OCI-LY7 (cell line): ENCODE measurements around the gene TLNRD1. TPM values are rescaled to one million over a fixed set of nuclear protein-coding genes. Genes with fewer than 3 reads are reported as not detected.

Experiments used
- BruUV-seq: library from RNA; stranded (reverse); fragments of 400-500 nt; replicated peaks from 2 replicates; lab custom pipeline; 2021; lab: Mats Ljungman, UMichigan
- CTCF ChIA-PET: fragments of 300-600 bp; sonication (Branson Sonifier 250); formaldehyde crosslinking; loops from one replicate; lab custom pipeline; 2022; ENCODE audit warnings: antibody characterized with exemption; ENCODE audit not compliant: unreplicated experiment; lab: Charles Lee
- POLR2A ChIA-PET: fragments of 300-600 bp; sonication (Branson Sonifier 250); formaldehyde crosslinking; loops from one replicate; lab custom pipeline; 2022; ENCODE audit warnings: antibody characterized with exemption; lab: Charles Lee
- DNase-seq: peaks from one replicate; pipeline ENCODE4 v3.0.0-alpha.2; 2015; ENCODE audit warnings: low spot score
- H2AFZ ChIP-seq: fragments of 200-600 bp; sonication (generic), shearing (Covaris generic); 2 replicates; pipeline ENCODE4 v1.6.1; 2014; ENCODE audit warnings: mild to moderate bottlenecking, antibody characterized with exemption, low read length, moderate library complexity
- H3K27ac ChIP-seq: fragments of 200-600 bp; sonication (generic); 2 replicates; pipeline ENCODE4 v1.5.1; 2014; ENCODE audit warnings: mixed run types, low read depth, mild to moderate bottlenecking, moderate library complexity, low read length, inconsistent platforms; ENCODE audit not compliant: poor library complexity, severe bottlenecking
- H3K36me3 ChIP-seq: fragments of 200-600 bp; sonication (generic); 2 replicates; pipeline ENCODE4 v1.6.1; 2014; ENCODE audit warnings: mild to moderate bottlenecking, antibody characterized with exemption, low read length, moderate library complexity, mixed read lengths; ENCODE audit not compliant: insufficient read depth
- H3K4me1 ChIP-seq: fragments of 200-600 bp; sonication (generic); 2 replicates; pipeline ENCODE4 v1.5.1; 2014; ENCODE audit warnings: mild to moderate bottlenecking, low read length; ENCODE audit not compliant: insufficient read depth, poor library complexity, severe bottlenecking
- H3K4me2 ChIP-seq: fragments of 200-600 bp; sonication (generic); 2 replicates; pipeline ENCODE4 v1.6.1; 2014; ENCODE audit warnings: mild to moderate bottlenecking, low read length
- H3K4me3 ChIP-seq: fragments of 200-600 bp; sonication (generic); 2 replicates; pipeline ENCODE4 v1.5.1; 2014; ENCODE audit warnings: mild to moderate bottlenecking, low read depth, low read length; ENCODE audit not compliant: poor library complexity, severe bottlenecking
- H3K79me2 ChIP-seq: fragments of 200-600 bp; sonication (generic); 2 replicates; pipeline ENCODE4 v1.6.1; 2016; ENCODE audit warnings: low read depth, mild to moderate bottlenecking, low read length, moderate library complexity, mixed read lengths; ENCODE audit not compliant: insufficient read depth
- H3K9me2 ChIP-seq: fragments of 200-600 bp; sonication (generic); 2 replicates; pipeline ENCODE4 v1.6.1; 2016; ENCODE audit warnings: mild to moderate bottlenecking, low read length, mixed read lengths; ENCODE audit not compliant: insufficient read depth
- H3K9me3 ChIP-seq: fragments of 200-600 bp; sonication (generic); 2 replicates; pipeline ENCODE4 v1.6.1; 2014; ENCODE audit warnings: mild to moderate bottlenecking, mixed run types, low read length, mixed read lengths
- H4K20me1 ChIP-seq: fragments of 200-600 bp; sonication (generic); 2 replicates; pipeline ENCODE4 v1.6.1; 2014; ENCODE audit warnings: mild to moderate bottlenecking, antibody characterized with exemption, low read length, moderate library complexity, mixed read lengths; ENCODE audit not compliant: insufficient read depth
- EZH2phosphoT487 ChIP-seq: fragments of 200-600 bp; sonication (generic); IDR thresholded peaks from 2 replicates; pipeline ENCODE4 v1.6.1; 2018; ENCODE audit warnings: low read depth, borderline replicate concordance, mild to moderate bottlenecking, mixed run types, antibody characterized with exemption, low read length, moderate library complexity, mixed read lengths
- intact Hi-C: fragments of 100-400 bp; cut with micrococcal nuclease; formaldehyde crosslinking; loops from one replicate; pipeline ENCODE4 v1.10.0; 2022; ENCODE audit not compliant: unreplicated experiment
- total RNA-seq, 2 experiments: library from RNA; depleted of rRNA in 1 of 2; stranded (reverse); fragments of >200 nt in 1 of 2; shearing (Covaris generic) in 1 of 2; gene quantifications; 2 replicates each; pipeline ENCODE4 v1.2.3, GENCODE V29; 2014 to 2022
- TF ChIP-seq, protein P1 (sequence below): fragments of 200-600 bp; sonication (generic); conservative IDR thresholded peaks from 2 replicates; pipeline ENCODE4 v1.5.1; 2014; ENCODE audit warnings: mild to moderate bottlenecking, antibody characterized with exemption, low read length, moderate library complexity, mixed read lengths

TLNRD1 gene
- total RNA-seq, 2 experiments from 2014 or later, result 17.4 to 19.9 TPM

DNA sequence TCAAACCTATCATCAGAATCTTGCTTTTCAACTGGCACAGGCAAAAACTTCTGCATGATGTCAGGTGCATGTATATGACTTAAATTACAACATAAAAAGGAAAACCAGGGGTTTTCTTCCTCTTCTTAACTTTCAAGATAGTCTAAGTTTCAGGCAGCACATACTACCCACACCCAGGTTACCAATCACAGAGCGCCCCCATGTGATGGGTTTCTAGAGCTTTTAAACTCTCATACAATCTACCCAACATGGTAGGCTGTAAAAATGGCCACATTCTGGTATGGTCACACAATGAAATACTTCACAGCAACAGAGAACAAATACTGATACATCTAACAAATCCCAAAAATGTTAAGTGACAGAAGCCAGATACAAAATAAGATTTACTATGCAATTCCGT, 18.5 kb upstream of the TLNRD1 start:
- H2AFZ ChIP-seq, result no peak overlapping the region
- no peak overlapping the region for H3K4me3 ChIP-seq
- peaks cover 49% of the 10 kb centered on the region; the same call in 1 of the 2 replicates for H3K79me2 ChIP-seq
- TF ChIP-seq, protein P1, sequence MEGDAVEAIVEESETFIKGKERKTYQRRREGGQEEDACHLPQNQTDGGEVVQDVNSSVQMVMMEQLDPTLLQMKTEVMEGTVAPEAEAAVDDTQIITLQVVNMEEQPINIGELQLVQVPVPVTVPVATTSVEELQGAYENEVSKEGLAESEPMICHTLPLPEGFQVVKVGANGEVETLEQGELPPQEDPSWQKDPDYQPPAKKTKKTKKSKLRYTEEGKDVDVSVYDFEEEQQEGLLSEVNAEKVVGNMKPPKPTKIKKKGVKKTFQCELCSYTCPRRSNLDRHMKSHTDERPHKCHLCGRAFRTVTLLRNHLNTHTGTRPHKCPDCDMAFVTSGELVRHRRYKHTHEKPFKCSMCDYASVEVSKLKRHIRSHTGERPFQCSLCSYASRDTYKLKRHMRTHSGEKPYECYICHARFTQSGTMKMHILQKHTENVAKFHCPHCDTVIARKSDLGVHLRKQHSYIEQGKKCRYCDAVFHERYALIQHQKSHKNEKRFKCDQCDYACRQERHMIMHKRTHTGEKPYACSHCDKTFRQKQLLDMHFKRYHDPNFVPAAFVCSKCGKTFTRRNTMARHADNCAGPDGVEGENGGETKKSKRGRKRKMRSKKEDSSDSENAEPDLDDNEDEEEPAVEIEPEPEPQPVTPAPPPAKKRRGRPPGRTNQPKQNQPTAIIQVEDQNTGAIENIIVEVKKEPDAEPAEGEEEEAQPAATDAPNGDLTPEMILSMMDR, result peak; percentile 66
- TF ChIP-seq EZH2phosphoT487, result no peak
- H4K20me1 ChIP-seq, result peaks cover 18% of the 10 kb centered on the region
- ChIA-PET POLR2A (interaction anchor here (1.3 kb wide), 1 partner anchor 9 kb away, joined by 5 read pairs; no protein-coding TSS in a partner anchor), CTCF (no interaction called here)
- intact Hi-C loops, result no loop called here
- peaks cover 59% of the 10 kb centered on the region for H3K36me3 ChIP-seq
- BruUV-seq, result no TSS peak
- peaks cover 37% of the 10 kb centered on the region for H3K4me1 ChIP-seq
- H3K4me2 ChIP-seq, result no peak overlapping the region
- no peak for DNase-seq
- no peaks in the 10 kb centered on the region for H3K9me3 ChIP-seq
- H3K9me2 ChIP-seq, result no peaks in the 10 kb centered on the region
- no peak overlapping the region for H3K27ac ChIP-seq

DNA sequence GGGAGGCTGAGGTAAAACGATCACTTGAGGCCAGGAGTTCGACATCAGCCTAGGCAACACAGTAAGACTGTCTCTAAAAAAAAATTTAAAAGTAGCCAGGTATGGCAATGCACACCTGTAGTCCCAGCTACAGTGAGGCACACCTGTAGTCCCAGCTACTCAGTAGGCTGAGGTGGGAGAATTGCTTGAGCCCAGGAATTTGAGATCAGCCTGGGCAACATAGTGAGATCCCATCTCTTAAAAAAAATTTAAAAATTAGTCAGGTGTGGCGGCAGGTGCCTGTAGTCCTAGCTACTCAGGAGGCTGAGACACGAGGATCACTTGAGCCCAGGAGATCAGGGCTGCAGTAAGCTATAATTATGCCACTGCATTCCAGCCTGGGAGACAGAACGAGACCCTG, 17.9 kb upstream of the TLNRD1 start:
- no peak overlapping the region for H2AFZ ChIP-seq
- H3K4me2 ChIP-seq, result no peak overlapping the region
- DNase-seq, result no peak
- no peak overlapping the region for H3K4me3 ChIP-seq
- peaks cover 52% of the 10 kb centered on the region for H3K36me3 ChIP-seq
- POLR2A ChIA-PET, result interaction anchor here (1.1 to 1.3 kb wide), 2 partner anchors 9 to 280 kb away, joined by 4 to 5 read pairs; no protein-coding TSS in a partner anchor
- peaks cover 37% of the 10 kb centered on the region for H3K4me1 ChIP-seq
- TF ChIP-seq, protein P1, result no peak
- no peak for TF ChIP-seq EZH2phosphoT487
- H3K79me2 ChIP-seq, result peaks cover 53% of the 10 kb centered on the region
- H3K9me2 ChIP-seq, result no peaks in the 10 kb centered on the region
- H3K9me3 ChIP-seq, result no peaks in the 10 kb centered on the region
- no peak overlapping the region for H3K27ac ChIP-seq
- BruUV-seq, result no TSS peak
- CTCF ChIA-PET, result no interaction called here
- intact Hi-C loops, result no loop called here
- H4K20me1 ChIP-seq, result peaks cover 14% of the 10 kb centered on the region

DNA sequence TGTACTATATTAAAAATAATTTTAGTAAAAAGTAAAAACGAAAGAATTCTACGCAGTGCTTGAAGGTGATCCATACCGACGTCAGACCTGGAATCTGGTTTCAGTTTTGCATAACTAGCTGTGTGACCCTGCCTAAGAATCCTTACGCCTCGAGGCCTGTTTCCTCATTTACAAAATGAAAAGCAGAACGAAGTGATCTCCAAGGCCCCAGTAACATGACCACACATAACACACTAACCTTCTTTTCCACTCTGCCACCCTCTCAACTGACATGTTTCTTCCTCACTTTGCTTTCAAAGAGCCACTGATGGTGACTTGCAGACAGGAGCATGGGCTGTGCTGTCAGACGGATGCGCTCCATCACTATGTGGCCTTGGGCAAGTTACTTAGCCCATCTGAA, 15.9 kb upstream of the TLNRD1 start:
- no peak overlapping the region for H3K27ac ChIP-seq

More for the DNA sequence above, 15.9 kb upstream of the TLNRD1 start:
- Histone ChIP-seq H3K36me3 (peaks cover 32% of the 10 kb centered on the region), H3K4me2 (no peak overlapping the region), H3K79me2 (peaks cover 69% of the 10 kb centered on the region), H3K4me1 (peaks cover 26% of the 10 kb centered on the region), H3K9me3 (no peaks in the 10 kb centered on the region), H3K4me3 (no peak overlapping the region), H3K9me2 (no peaks in the 10 kb centered on the region), H4K20me1 (peaks cover 13% of the 10 kb centered on the region; the same call in 1 of the 2 replicates), H2AFZ (no peak overlapping the region)
- BruUV-seq, result no TSS peak
- intact Hi-C loops, result loop anchor here (5.0 kb wide), 1 partner anchor 1673 kb away; the partner anchor contains the start of gene TMED3
- TF ChIP-seq, protein P1, result no peak
- no peak for TF ChIP-seq EZH2phosphoT487
- no peak for DNase-seq
- POLR2A ChIA-PET, result no interaction called here
- CTCF ChIA-PET, result no interaction called here
